ENCODE measurements around the gene NFATC1. TPM values are rescaled to one million over a fixed set of nuclear protein-coding genes. Genes with fewer than 3 reads are reported as not detected.

NFATC1 gene
- total RNA-seq, 1 experiment from 2014 or later, result 4.9 TPM

DNA sequence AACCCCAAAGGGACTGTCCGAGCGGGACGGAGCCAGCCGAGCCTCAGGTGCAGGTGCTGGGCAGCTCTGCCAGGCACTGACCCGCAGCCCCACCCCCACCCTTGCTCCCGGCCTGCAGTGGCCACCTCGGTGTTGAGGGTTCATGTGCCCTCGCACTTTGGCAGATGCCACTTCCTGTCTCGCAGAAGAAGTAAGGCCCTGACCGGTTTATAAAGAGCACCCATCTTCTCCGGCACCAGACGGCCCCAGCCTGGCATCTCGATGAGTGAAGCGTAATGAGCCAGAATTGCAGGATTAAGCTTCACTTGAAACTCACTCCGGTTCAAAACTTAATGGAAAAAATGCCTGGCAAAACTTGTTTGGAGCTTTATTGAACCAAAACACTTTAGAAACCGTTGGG, 10.9 kb upstream of the NFATC1 start:
- in situ Hi-C loops (cut with HindIII; ENCODE audit: low pct_unique_long_range_greater_than_20kb, low sequenced_read_pairs), result no loop called here

DNA sequence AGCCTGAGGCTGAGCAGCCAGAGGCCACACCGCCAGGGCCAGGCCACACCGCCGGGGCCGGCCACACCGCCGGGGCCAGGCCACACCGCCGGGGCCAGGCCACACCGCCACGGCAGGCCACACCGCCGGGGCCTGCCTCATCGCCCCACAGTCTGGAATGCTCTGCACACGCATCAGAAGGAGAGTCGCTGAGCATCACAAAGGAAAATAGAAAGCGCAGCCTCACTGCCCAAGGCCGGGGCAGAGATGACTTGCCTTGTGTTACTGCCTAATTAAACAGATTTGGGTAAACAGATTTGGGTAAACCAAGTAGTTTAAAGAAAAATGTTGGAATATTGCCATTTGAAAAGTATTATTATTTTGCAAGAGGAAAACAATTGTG, 10.4 kb upstream of the NFATC1 start:
- in situ Hi-C loops (cut with HindIII; ENCODE audit: low pct_unique_long_range_greater_than_20kb, low sequenced_read_pairs), result no loop called here
- no peak for DNase-seq (ENCODE audit: low read depth, low spot score)

More for the DNA sequence above, 10.9 kb upstream of the NFATC1 start:
- no peak for DNase-seq (ENCODE audit: low read depth, low spot score)

DNA sequence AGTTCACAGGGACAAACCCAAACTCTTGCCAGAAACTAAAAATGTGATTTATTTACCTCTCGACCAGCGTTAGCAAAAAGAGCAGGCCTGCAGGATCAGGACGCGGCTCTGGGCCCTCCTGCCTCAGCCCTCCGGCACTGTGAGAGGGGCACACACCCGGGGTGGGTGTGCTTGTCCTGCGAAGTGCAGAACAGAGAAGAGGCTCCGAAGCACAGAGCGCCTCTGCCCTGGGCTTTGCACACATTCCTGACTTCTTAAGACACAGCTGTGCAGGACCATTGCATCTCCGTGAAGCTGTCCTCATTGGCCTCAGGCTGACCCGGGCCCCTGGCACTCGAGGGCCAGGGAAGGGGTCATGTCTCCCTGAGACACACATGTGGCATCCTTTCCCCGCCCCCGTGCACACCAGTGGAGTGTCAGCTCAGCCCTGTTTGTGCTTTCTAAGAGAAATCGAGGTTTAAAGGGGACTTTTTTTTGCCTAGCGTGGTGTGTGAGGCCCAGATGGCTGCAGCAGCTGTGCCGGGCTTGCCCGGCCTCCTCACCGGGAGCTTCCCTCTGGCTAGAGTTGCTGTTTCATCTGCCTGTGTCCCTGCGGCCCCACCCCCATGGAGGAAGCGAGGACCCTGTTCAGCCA, 9.9 kb upstream of the NFATC1 start:
- in situ Hi-C loops (cut with HindIII; ENCODE audit: low pct_unique_long_range_greater_than_20kb, low sequenced_read_pairs), result no loop called here
- DNase-seq (ENCODE audit: low read depth, low spot score), result no peak

DNA sequence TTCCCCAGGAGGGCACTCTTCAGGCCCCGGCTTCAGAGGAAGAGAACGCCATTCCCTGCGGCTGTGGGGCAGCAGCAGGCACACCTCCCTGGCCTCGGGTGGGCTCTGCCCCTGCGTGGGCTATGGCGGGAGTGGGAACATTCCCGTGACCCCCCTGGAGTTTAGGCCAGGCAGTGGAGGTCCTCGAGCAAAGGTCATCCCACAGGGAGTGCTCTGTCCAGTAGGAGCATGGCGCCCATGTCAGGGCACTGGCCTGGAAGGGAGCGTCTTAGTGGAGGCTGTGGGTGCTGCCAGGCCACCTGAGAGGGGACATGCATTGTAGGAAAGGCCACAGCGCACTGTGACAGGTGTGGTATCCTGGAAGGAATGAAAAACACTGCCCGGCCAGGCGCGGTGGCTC, 9.2 kb upstream of the NFATC1 start:
- DNase-seq (ENCODE audit: low read depth, low spot score), result no peak
- in situ Hi-C loops (cut with HindIII; ENCODE audit: low pct_unique_long_range_greater_than_20kb, low sequenced_read_pairs), result no loop called here

DNA sequence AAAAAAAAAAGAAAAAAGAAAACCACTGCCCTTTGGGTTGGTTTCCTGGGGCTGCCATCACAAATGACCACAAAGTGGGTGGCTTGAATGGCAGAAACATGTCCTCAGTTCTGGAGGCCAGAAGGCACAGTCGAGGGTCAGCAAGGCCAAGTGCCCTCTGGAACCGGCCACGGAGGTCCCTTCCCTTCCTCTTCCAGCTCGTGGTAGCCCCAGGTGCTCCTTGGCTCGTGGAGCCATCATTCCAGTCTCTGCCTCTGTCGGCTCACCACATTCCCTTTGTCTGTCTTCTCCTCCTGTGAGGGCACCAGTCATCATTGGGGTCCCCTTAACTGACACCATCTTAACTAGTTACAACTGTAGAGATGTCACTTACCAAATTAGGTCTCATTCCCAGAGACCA, 8.5 kb upstream of the NFATC1 start:
- in situ Hi-C loops (cut with HindIII; ENCODE audit: low pct_unique_long_range_greater_than_20kb, low sequenced_read_pairs), result no loop called here
- DNase-seq (ENCODE audit: low read depth, low spot score), result no peak

DNA sequence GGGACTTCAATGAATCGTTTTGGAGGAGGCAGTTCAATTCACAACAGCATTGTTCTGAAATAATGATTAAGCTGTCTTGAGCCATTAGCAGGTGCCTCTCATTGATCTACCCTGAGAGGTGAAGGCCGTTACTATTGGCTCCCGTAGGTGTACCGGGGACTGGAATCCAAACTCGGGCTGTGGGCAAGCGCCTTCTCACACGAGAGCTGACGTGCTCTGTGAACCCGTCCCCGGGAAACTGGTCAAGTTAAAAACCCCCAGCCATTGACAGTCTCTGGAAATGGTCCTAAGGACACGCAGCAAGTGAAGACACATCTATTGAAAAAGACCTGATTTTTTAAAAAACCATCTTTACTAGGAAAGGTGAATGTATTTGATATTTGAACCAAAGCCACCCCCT, 8.1 kb upstream of the NFATC1 start:
- in situ Hi-C loops (cut with HindIII; ENCODE audit: low pct_unique_long_range_greater_than_20kb, low sequenced_read_pairs), result no loop called here
- no peak for DNase-seq (ENCODE audit: low read depth, low spot score)

DNA sequence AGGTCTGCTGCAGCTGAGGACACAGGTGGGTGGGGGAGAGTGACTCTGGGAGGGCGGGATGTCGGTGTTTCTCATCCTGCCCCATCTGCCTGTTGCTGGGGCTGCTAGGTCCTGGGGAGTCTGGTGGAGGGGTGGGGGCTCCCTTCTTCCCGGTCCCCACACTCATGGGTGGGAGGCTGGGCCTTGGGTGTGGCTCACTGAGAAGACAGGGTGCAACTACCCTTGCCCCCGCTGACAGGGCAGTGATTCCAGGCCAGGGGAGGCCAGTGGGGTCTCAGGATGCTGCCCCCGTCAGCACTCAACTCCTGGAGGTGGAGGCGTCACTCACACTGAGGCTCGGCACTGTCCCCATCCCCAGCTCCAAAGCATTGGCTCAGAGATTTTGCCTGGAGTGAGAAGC, 7.7 kb upstream of the NFATC1 start:
- in situ Hi-C loops (cut with HindIII; ENCODE audit: low pct_unique_long_range_greater_than_20kb, low sequenced_read_pairs), result no loop called here

DNA sequence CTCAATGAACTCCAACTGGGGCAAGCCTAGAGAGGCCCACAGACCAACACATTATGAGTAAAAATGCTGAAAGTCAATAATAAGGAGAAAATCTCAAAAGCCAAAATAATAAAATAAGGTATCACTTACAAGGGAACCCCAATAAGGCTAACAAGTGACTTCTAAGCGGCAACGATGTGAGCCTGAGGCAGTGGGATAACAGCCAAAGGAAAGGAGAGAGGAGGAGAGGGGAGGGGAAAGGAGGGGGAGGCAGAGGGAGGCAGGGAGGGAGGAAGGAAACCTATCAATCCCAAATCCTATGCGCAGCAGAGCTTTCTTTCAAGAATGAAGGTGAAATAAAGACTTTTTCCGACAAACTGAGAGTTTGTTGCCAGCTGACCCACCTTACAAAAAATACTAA, 6.0 kb upstream of the NFATC1 start:
- no peak for DNase-seq (ENCODE audit: low read depth, low spot score)
- in situ Hi-C loops (cut with HindIII; ENCODE audit: low pct_unique_long_range_greater_than_20kb, low sequenced_read_pairs), result no loop called here

More for the DNA sequence above, 7.7 kb upstream of the NFATC1 start:
- DNase-seq (ENCODE audit: low read depth, low spot score), result no peak

DNA sequence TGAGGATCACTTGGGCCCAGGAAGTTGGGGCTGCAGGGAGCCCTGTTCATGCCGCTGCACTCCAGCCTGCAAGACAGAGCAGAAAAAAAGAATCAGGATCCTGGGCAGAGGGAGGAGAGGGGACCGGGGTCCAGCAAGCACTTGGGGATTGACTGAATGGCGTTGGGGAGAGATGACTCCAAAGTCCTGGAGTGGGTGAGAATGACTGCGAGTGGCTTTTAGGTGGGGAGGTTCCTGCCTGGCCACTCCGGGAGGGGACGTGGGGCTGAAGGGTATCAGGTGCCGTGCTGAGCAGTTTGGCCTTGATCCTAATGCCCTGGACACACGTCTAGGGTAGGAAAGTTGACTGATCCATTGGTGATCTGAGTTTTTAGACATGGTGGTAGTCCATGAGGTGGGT, 3.5 kb upstream of the NFATC1 start:
- in situ Hi-C loops (cut with HindIII; ENCODE audit: low pct_unique_long_range_greater_than_20kb, low sequenced_read_pairs), result no loop called here
- DNase-seq (ENCODE audit: low read depth, low spot score), result no peak

DNA sequence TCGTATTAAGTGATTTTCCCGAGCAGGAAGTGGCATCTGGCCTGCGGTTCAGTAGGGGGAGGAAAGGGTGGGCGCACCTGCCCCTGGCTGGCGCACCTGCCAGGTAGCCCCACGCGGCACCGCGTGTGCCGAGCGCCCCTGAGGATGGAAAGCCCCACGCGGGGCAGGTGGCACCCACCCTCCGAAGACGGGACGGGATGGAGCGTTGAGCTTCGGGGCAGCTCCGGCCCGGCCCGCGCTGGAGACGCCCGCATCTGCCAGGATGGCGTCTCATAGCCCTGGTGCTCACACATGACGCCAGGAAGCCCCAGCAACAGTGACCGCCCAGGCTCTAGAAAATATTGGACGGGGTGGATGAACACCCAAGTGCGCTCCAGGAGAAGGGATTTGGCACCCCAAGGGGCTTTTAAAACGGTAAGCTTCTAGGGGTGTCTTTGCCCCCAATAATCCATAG, 2.5 kb upstream of the NFATC1 start:
- DNase-seq (ENCODE audit: low read depth, low spot score), result no peak
- in situ Hi-C loops (cut with HindIII; ENCODE audit: low pct_unique_long_range_greater_than_20kb, low sequenced_read_pairs), result no loop called here

DNA sequence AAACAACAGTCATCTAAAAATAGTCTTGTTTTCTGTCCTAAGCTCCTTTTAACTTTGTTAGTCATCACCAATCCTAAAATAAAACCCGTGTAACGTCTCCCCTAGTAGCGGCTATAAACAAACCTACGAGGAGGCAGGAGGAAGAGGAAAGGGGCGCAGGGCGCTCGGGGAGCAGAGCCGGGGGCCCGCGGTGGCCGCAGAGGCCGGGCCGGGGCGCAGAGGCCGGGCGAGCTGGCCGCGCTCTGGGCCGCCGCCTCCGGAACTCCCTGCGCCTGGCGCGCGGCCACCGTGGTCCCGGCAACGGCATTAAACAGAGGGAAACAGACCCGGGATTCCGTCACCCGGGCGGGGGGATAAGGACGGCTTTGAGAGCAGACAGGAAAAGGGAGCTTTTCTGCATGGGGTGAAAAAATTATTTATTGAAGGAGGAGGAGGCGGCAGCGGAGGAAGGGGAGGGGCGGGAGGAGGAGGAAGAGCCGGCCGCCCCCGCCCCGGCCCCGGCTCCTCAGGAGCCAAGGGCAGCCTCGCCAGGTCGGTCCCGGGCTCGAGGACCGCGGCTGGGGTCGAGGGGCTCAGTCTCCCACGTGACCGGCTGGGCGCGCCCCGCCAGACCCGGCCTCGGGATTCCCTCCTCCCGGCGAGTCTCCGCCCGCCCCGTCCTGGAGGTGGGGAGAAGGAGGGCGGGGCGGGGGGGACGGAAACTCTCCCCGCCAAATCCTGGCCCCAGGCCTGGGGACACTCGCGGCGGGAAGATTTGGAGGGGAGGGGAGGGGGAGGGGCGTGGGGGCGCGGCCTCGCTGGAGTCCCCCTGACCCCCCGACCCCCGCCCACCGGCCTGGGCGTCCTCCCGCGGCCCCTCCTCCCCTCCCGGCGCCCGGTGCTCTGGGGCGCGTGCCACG, 1.8 kb upstream of the NFATC1 start:
- in situ Hi-C loops (cut with HindIII; ENCODE audit: low pct_unique_long_range_greater_than_20kb, low sequenced_read_pairs), result no loop called here
- peak; percentile 88 for DNase-seq (ENCODE audit: low read depth, low spot score)

DNA sequence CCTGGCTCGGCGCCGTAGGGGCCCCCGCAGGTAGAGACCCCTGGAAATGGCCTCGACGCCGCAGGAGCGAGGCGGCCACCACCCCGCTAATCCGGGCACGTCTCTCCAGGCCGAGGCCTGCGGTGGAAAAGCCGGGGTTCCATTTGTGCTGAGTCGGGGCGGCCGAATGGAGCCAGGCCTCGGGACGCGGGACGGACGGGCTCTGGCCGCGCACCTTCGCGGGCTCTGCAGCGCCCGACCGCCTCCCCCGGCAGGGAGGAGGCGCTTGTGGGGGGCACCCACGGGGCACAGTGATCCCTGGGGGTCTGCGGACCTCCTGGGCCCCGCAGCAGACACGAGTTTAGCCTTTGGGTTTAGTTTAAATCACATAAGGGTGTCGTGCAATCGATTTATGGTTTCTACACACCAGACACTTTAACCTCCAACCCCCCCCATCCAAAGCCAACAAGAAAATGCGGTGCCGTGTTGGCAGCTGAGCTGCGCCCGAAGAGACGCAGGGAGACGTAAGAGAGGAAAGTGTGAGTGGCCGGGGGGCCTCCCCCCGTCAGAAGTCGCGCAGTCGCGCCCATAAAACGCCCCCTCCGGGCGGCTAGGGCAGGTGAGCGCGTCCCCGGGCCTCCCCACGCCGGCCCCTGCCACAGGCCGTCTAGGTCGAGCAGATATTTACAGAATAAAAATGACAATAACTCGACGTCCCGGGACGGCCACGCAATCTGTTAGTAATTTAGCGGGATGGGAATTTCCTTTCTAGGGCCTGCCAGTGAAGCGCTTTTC, 1.0 kb upstream of the NFATC1 start:
- in situ Hi-C loops (cut with HindIII; ENCODE audit: low pct_unique_long_range_greater_than_20kb, low sequenced_read_pairs), result no loop called here
- no peak for DNase-seq (ENCODE audit: low read depth, low spot score)

DNA sequence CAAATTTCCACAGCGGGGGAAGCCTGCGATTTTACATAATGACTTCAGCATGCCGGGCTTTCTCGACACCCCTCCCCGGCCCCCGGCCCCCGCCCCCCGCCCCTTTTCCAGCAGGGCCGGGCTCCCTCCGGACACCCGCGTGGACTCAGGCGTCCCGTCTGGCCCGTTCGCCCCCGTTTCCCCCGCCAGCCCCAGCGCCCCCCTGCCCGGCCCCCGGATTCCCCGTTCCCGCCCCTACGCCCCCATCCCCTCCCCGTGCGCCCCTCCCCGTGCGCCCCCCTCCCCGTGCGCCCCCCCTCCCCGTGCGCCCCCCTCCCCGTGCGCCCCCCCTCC, 456 bp upstream of the NFATC1 start:
- in situ Hi-C loops (cut with HindIII; ENCODE audit: low pct_unique_long_range_greater_than_20kb, low sequenced_read_pairs), result no loop called here
- DNase-seq (ENCODE audit: low read depth, low spot score), result no peak

DNA sequence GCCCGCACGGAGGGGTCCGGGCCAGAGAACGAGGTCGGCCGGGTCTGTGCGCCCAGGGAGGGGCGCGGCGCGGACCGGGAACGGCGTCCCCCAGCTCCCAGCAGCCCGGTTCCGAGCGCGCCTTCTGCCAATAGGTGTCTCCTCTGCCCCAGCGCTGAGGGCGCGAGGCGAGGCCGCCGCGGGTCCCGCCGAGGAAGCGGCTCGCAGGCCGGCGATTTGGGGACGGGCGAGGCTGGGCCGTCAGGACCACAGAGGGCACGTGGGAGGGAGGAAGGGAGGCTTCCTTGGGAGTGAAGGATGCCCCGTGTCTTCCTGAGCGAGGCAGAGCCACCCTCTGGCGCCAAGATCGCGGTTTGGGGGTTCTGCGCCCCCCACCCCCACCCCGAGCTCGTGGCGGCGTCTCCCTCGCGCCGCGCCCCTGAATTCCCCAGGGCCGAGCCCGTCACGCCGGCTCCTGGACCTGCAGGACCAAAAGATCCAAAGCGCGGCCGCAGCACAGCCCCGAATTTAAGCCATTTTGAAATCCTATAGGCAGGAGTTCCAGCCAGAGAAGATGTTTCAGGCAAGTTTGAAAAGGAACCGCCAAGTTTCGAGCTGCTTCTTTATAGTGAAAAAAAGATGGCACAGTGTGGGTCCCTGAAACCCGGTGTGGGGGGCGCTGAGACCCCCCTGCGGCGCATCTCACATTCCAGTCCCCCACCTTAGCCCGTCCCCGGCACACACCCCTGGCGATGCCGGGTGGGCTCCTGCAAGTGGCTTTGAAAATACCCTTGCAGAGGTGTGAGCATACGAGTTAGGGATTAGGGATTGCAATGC, 909 bp downstream of the NFATC1 start:
- DNase-seq (ENCODE audit: low read depth, low spot score), result peak; percentile 54

DNA sequence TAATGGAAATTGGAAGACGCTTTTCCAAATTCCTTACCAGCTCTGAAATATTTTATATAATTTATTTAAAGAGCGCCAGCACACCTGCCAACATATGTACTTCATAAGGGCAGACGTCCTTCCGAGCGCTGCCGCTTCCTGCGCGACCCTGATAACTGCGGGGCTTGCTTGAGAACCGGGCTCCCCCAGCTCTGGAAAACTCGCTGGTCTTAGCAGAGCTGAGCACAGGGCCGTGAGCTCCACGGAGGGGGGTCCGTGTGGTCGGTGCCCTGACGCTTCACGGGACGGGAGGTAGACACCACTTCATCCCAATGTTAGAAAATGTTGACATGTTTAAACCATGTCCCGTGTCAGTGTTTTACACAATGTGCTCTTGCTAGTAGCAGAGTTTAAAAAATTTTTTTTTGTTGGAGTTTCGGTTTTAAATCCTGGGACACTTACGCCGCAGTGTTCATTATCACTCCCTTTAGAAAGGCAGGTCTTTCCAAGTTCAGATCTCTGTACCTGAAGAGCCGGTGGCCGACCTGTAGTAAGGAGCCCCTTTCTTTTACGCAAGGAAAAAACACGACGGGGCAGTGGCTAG, 1.6 kb downstream of the NFATC1 start:
- in situ Hi-C loops (cut with HindIII; ENCODE audit: low pct_unique_long_range_greater_than_20kb, low sequenced_read_pairs), result no loop called here
- DNase-seq (ENCODE audit: low read depth, low spot score), result no peak

More for the DNA sequence above, 909 bp downstream of the NFATC1 start:
- in situ Hi-C loops (cut with HindIII; ENCODE audit: low pct_unique_long_range_greater_than_20kb, low sequenced_read_pairs), result no loop called here

DNA sequence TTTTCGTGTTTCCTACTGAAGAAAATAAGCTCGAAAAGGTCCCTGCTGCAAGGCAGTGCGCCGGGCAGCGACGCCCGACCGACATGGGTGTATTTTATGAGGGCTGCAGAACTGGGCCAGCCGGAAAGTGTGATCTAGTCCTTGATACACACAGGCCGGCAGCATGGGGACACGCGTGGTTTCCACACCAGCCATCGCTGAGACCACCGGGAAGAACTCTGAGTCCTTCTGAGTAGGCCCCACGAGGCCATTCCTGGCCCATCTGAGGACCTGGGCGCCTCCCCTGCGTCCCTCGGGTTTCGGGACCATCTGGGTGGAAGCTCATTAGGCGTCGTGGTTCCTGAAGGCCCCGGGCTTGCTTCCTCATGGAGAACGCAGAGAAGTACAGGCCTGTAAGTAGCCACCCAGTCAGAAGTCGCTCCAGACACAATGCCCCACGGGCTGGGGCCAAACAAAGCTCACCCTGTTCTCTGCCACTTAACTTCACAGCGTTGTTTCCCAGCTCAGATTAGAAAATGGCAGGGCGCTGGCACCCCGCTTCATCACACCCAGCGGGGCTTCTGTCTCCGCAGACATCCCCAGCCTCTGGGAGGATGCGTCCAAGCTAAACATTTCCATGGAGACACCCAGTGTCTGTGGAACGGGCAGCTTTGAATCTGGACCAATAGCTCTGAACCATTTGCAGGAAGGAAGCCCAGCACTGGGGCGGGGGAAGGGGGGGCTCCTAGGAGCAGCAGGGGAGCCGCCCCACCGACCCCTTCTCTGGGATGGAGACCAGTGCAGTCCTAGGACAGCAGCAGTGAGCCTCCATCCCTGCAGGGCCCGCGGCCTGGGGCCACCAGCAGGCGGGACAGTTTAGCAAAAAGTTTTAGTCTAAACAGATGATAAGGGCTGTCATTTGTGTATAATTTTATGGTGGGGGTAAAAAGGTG, 2.4 kb downstream of the NFATC1 start:
- in situ Hi-C loops (cut with HindIII; ENCODE audit: low pct_unique_long_range_greater_than_20kb, low sequenced_read_pairs), result no loop called here
- DNase-seq (ENCODE audit: low read depth, low spot score), result peak; percentile 44

Data from SK-MEL-5 (cell line).